Measurements from ENCODE around the gene CX3CR1. TPM values are rescaled to one million over a fixed set of nuclear protein-coding genes. Genes with fewer than 3 reads are reported as not detected.

The CX3CR1 gene
- total and polyA plus RNA-seq, 9 donors: 0.12 to 8.4 (median 1.3) TPM

DNA sequence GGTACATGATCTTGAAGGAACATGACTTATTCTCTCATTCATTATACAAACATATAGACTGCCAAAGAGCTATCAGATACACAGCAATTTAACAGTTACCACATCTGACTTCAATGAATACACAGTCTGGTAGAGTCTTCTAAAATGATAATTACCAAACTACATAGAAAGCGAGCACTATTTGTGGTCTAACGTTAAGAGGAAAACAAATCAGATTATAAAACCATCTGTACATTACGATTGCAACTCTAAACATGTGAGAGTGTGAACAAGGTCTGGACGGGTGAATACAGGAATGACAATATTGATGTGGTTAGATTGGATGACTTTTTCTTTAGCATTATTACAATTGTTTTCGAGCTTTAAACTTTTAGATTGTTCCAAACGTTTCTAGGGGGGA lies 16.3 kb downstream of the CX3CR1 start:
- Histone ChIP-seq H3K4me1 (ENCODE audit: insufficient read depth) (no peaks in the 10 kb centered on the region), H3K36me3 (no peaks in the 10 kb centered on the region), H3K9me3 (no peaks in the 10 kb centered on the region), H3K27me3 (no peaks in the 10 kb centered on the region), H3K27ac (no peak overlapping the region), H3K4me3 (no peak overlapping the region)
- intact Hi-C loops (cut with DNase I): no loop called here
- TF ChIP-seq, protein P1, sequence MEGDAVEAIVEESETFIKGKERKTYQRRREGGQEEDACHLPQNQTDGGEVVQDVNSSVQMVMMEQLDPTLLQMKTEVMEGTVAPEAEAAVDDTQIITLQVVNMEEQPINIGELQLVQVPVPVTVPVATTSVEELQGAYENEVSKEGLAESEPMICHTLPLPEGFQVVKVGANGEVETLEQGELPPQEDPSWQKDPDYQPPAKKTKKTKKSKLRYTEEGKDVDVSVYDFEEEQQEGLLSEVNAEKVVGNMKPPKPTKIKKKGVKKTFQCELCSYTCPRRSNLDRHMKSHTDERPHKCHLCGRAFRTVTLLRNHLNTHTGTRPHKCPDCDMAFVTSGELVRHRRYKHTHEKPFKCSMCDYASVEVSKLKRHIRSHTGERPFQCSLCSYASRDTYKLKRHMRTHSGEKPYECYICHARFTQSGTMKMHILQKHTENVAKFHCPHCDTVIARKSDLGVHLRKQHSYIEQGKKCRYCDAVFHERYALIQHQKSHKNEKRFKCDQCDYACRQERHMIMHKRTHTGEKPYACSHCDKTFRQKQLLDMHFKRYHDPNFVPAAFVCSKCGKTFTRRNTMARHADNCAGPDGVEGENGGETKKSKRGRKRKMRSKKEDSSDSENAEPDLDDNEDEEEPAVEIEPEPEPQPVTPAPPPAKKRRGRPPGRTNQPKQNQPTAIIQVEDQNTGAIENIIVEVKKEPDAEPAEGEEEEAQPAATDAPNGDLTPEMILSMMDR (IDR thresholded peaks at IDR 0.05): no peak
- TF ChIP-seq POLR2A (IDR thresholded peaks at IDR 0.05) (no peak), EP300 (IDR thresholded peaks at IDR 0.05) (no peak)
- 56 to 74% (median 63%) methylated on average over 6 of the region's 6 CpGs for WGBS, 3 donors
- no peak for DNase-seq

- Histone ChIP-seq H3K9me3 (no peaks in the 10 kb centered on the region), H3K4me1 (ENCODE audit: insufficient read depth) (no peaks in the 10 kb centered on the region), H3K27me3 (no peaks in the 10 kb centered on the region), H3K36me3 (no peaks in the 10 kb centered on the region), H3K4me3 (no peak overlapping the region), H3K27ac (no peak overlapping the region)
- WGBS, 3 donors: 65 to 77% (median 66%) methylated on average over 8 of the region's 8 CpGs
- intact Hi-C loops (cut with DNase I): no loop called here
- no peak for TF ChIP-seq POLR2A (IDR thresholded peaks at IDR 0.05)
- TF ChIP-seq, protein P1 (IDR thresholded peaks at IDR 0.05): no peak
- no peak for TF ChIP-seq EP300 (IDR thresholded peaks at IDR 0.05)
- no peak for DNase-seq
Measured at GRCh38 chr3:39262846-39263245, 17.0 kb downstream of the CX3CR1 start.

DNA sequence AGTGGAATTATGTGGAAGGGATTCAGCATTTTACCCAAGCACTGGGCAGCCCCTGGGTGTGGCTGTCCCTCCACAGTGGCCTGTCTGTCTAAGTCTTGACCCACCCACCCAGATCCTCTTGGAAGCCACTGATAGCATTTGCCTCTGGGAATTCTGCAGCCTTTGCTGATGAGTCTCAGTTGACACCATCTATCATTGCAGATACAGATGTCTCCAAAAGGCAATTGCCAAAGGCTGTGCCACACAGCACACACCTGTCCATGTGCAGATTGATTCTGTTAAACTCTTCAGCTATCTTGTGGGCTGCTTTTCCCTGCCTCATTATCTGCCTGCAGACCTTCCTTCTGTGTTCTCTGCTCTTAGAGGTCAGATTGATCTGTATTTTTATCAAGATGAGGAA lies 18.1 kb downstream of the CX3CR1 start:
- H3K36me3 ChIP-seq: no peaks in the 10 kb centered on the region
- H3K4me3 ChIP-seq: no peak overlapping the region
- H3K4me1 ChIP-seq (ENCODE audit: insufficient read depth): no peaks in the 10 kb centered on the region
- H3K27ac ChIP-seq: no peak overlapping the region
- DNase-seq: no peak
- no peaks in the 10 kb centered on the region for H3K9me3 ChIP-seq
- intact Hi-C loops (cut with DNase I): no loop called here
- no peaks in the 10 kb centered on the region for H3K27me3 ChIP-seq
- TF ChIP-seq, protein P1 (IDR thresholded peaks at IDR 0.05): no peak
- TF ChIP-seq POLR2A (IDR thresholded peaks at IDR 0.05) (no peak), EP300 (IDR thresholded peaks at IDR 0.05) (no peak)

GRCh38 chr3:39260957-39261356 lies 18.9 kb downstream of the CX3CR1 start:
- Histone ChIP-seq H3K27me3 (no peaks in the 10 kb centered on the region), H3K4me3 (no peak overlapping the region)
- intact Hi-C loops (cut with DNase I): no loop called here

More at GRCh38 chr3:39260957-39261356, 18.9 kb downstream of the CX3CR1 start:
- H3K4me1 ChIP-seq (ENCODE audit: insufficient read depth): no peaks in the 10 kb centered on the region
- TF ChIP-seq, protein P1 (IDR thresholded peaks at IDR 0.05): no peak
- TF ChIP-seq EP300 (IDR thresholded peaks at IDR 0.05) (no peak), POLR2A (IDR thresholded peaks at IDR 0.05) (no peak)
- whole genome bisulfite sequencing, 3 donors: 8 to 15% (median 11%) methylated on average over 7 of the region's 7 CpGs
- H3K27ac ChIP-seq: no peak overlapping the region
- no peaks in the 10 kb centered on the region for H3K9me3 ChIP-seq
- DNase-seq: peak; percentile 28 to 68 (median 44)
- H3K36me3 ChIP-seq: no peaks in the 10 kb centered on the region

All from ovary (tissue), 9 donors.